HepG2 (cell line): ENCODE measurements around the gene PDGFRB. TPM values are rescaled to one million over a fixed set of nuclear protein-coding genes. Genes with fewer than 3 reads are reported as not detected.
A peak's percentile ranks its signal among the peaks of the same experiment; 100 is the strongest.

Experiments
- ATAC-seq: fragments of 200-7000 bp; cut with Tn5 transposase; 3 replicates; pipeline ENCODE4 v1.9.1; 2020; ENCODE audit warnings: mild to moderate bottlenecking, moderate library complexity
- BruUV-seq: library from RNA; stranded (reverse); fragments of 400-500 nt; replicated peaks from 2 replicates; lab custom pipeline; 2021; lab: Mats Ljungman, UMichigan
- CTCF ChIA-PET: fragments of 300-600 bp; formaldehyde crosslinking; extraction: SDS; loops from one replicate; lab custom pipeline; 2021; ENCODE audit warnings: low total read pairs, inconsistent platforms, low intra/inter-chr PET ratio; lab: Yijun Ruan, JAX
- POLR2A ChIA-PET: fragments of 350-600 bp; sonication (Branson Sonifier 250); formaldehyde crosslinking; loops from one replicate; lab custom pipeline; 2020; ENCODE audit warnings: antibody characterized with exemption, inconsistent platforms; lab: Yijun Ruan, JAX
- DNase-seq: peaks from one replicate; pipeline ENCODE4 v3.0.0-alpha.2; 2015; ENCODE audit warnings: low spot score
- FAIRE-seq: peaks from 3 replicates; lab custom pipeline; 2011; peaks lifted over from hg19 to GRCh38; lab: Jason Lieb, UNC
- H2AFZ ChIP-seq: one replicate; pipeline ENCODE4 v1.6.1; 2011; ENCODE audit warnings: low read length, inconsistent platforms
- H3K27ac ChIP-seq: fragments of 300-600 bp; 3 replicates; pipeline ENCODE4 v1.8.0; 2011; ENCODE audit warnings: mixed run types, mild to moderate bottlenecking, mixed read lengths, low read length, inconsistent platforms; ENCODE audit not compliant: insufficient read depth; ENCODE audit errors: extremely low read length
- H3K27me3 ChIP-seq, 2 experiments: fragments of 200-600 bp in 1 of 2; 2 replicates in 1 of 2; 3 replicates in 1 of 2; pipeline versions ENCODE4 v1.6.0 to v1.8.0; 2011; ENCODE audit warnings: low read length in 2 of 2, mild to moderate bottlenecking in 2 of 2, moderate library complexity in 2 of 2, inconsistent platforms in 1 of 2; ENCODE audit not compliant: insufficient read depth in 2 of 2, control insufficient read depth in 1 of 2
- H3K36me3 ChIP-seq, 2 experiments: fragments of 200-600 bp in 1 of 2; replicated peaks in 1 of 2; 2 replicates in 1 of 2; 3 replicates in 1 of 2; pipeline versions ENCODE4 v1.5.1 to v1.8.0; 2011; ENCODE audit warnings: low read length in 2 of 2, inconsistent platforms in 1 of 2; ENCODE audit not compliant: insufficient read depth in 2 of 2, control insufficient read depth in 1 of 2
- H3K4me1 ChIP-seq: 2 replicates; pipeline ENCODE4 v1.5.1; 2012; ENCODE audit warnings: low read length, inconsistent platforms; ENCODE audit not compliant: insufficient read depth
- H3K4me2 ChIP-seq: 2 replicates; pipeline ENCODE4 v1.6.0; 2011; ENCODE audit warnings: low read depth, low read length, inconsistent platforms
- H3K4me3 ChIP-seq, 3 experiments: fragments of 200-600 bp in 1 of 3; sonication (generic), shearing (Covaris generic) in 1 of 3; replicated peaks in 1 of 3; 2 replicates each; pipeline ENCODE4 v1.5.1; 2011 to 2016; ENCODE audit warnings: low read length in 3 of 3, inconsistent platforms in 2 of 3, low read depth in 2 of 3, mild to moderate bottlenecking in 2 of 3, control low read depth in 1 of 3, mixed read lengths in 1 of 3; ENCODE audit not compliant: insufficient read depth in 1 of 3
- H3K79me2 ChIP-seq: one replicate; pipeline ENCODE4 v1.6.1; 2011; ENCODE audit warnings: low read length, inconsistent platforms; ENCODE audit not compliant: insufficient read depth
- H3K9ac ChIP-seq: 2 replicates; pipeline ENCODE4 v1.6.0; 2011; ENCODE audit warnings: mild to moderate bottlenecking, low read depth, low read length, inconsistent platforms; ENCODE audit not compliant: insufficient read depth
- H3K9me3 ChIP-seq: 2 replicates; pipeline ENCODE4 v1.5.1; 2012; ENCODE audit warnings: mild to moderate bottlenecking, low read length
- H4K20me1 ChIP-seq: 2 replicates; pipeline ENCODE4 v1.6.0; 2011; ENCODE audit warnings: inconsistent platforms, mild to moderate bottlenecking, low read length, moderate library complexity; ENCODE audit not compliant: insufficient read depth
- ATM ChIP-seq: fragments of 450-650 bp; IDR thresholded peaks from 2 replicates; pipeline ENCODE4 v1.7.1; 2017; ENCODE audit warnings: mild to moderate bottlenecking, borderline replicate concordance
- CCDC6 ChIP-seq: sonication (generic); formaldehyde crosslinking; IDR thresholded peaks from 2 replicates; pipeline ENCODE4 v1.8.1; 2022; ENCODE audit warnings: mild to moderate bottlenecking, missing genetic modification reagents, moderate library complexity
- CREB1 ChIP-seq, 2 experiments: fragments of 450-650 bp in 1 of 2; IDR thresholded peaks; 2 replicates each; pipeline ENCODE4 v1.6.1; 2016 to 2017; ENCODE audit warnings: control low read depth in 1 of 2, mild to moderate bottlenecking in 1 of 2, missing compliant biosample characterization in 1 of 2, missing genetic modification characterization in 1 of 2
- JARID2 ChIP-seq: sonication (generic); formaldehyde crosslinking; IDR thresholded peaks from 2 replicates; pipeline ENCODE4 v1.8.1; 2023; ENCODE audit warnings: missing genetic modification reagents, inconsistent platforms; ENCODE audit not compliant: insufficient replicate concordance
- KDM6A ChIP-seq: IDR thresholded peaks from 2 replicates; pipeline ENCODE4 v1.6.1; 2016; ENCODE audit warnings: low read depth
- MEIS1 ChIP-seq: sonication (generic); formaldehyde crosslinking; IDR thresholded peaks from 2 replicates; pipeline ENCODE4 v1.9.0; 2021; ENCODE audit warnings: mild to moderate bottlenecking, missing genetic modification reagents, moderate library complexity, borderline replicate concordance
- MXD1 ChIP-seq: sonication (generic); formaldehyde crosslinking; IDR thresholded peaks from 2 replicates; pipeline ENCODE4 v1.4.0; 2020; ENCODE audit warnings: mild to moderate bottlenecking, missing genetic modification reagents
- TBX3 ChIP-seq: fragments of 450-650 bp; IDR thresholded peaks from 2 replicates; pipeline ENCODE4 v1.6.1; 2017; ENCODE audit warnings: antibody characterized with exemption, mild to moderate bottlenecking, inconsistent platforms, borderline replicate concordance
- THAP9 ChIP-seq: sonication (generic); formaldehyde crosslinking; IDR thresholded peaks from 2 replicates; pipeline ENCODE4; 2020; ENCODE audit warnings: missing genetic modification reagents, mild to moderate bottlenecking, borderline replicate concordance
- ZBTB3 ChIP-seq: sonication (generic); formaldehyde crosslinking; IDR thresholded peaks from 2 replicates; pipeline ENCODE4 v1.4.0; 2020; ENCODE audit warnings: low read depth, mild to moderate bottlenecking, moderate library complexity, missing genetic modification reagents, borderline replicate concordance
- ZMYM3 ChIP-seq: sonication (generic); formaldehyde crosslinking; IDR thresholded peaks from 2 replicates; pipeline ENCODE4 v1.5.1; 2020; ENCODE audit warnings: mild to moderate bottlenecking, missing genetic modification reagents
- ZNF275 ChIP-seq: sonication (generic); formaldehyde crosslinking; IDR thresholded peaks from 2 replicates; pipeline ENCODE4 v1.8.0; 2022; ENCODE audit warnings: missing genetic modification reagents, mild to moderate bottlenecking, inconsistent platforms, borderline replicate concordance
- ZNF652 ChIP-seq: IDR thresholded peaks from 2 replicates; pipeline ENCODE4 v1.6.1; 2016; ENCODE audit warnings: low read depth, borderline replicate concordance
- ZNF768 ChIP-seq: sonication (generic); formaldehyde crosslinking; IDR thresholded peaks from 2 replicates; pipeline ENCODE4 v1.4.0; 2020; ENCODE audit warnings: missing genetic modification reagents
- ZNF788 ChIP-seq: sonication (generic); formaldehyde crosslinking; IDR thresholded peaks from 2 replicates; pipeline ENCODE4 v1.5.0; 2020; ENCODE audit warnings: mild to moderate bottlenecking, missing genetic modification reagents, borderline replicate concordance
- WGBS: methylation state at CpG from one replicate; pipeline ENCODE4 v1.1.6; 2017; ENCODE audit warnings: low lambda C conversion rate; 5-methylcytosine and 5-hydroxymethylcytosine counted together
- in situ Hi-C: cut with HindIII; loops from 2 replicates; pipeline ENCODE4 v1.10.0; 2017; ENCODE audit warnings: low pct_unique_long_range_greater_than_20kb; ENCODE audit not compliant: extremely low pct_ligation_motif_present
- intact Hi-C: fragments of 100-400 bp; cut with micrococcal nuclease; formaldehyde crosslinking; loops from one replicate; pipeline ENCODE4 v1.10.0; 2022; ENCODE audit not compliant: unreplicated experiment
- polyA plus RNA-seq, 8 experiments: library from polyadenylated mRNA; depleted of rRNA in 3 of 8; stranded (reverse) in 7 of 8; unstranded in 1 of 8; fragments of >200 nt; fragmentation: Illumina TruSeq in 4 of 8; extraction: Trizol in 4 of 8; gene quantifications; 2 replicates each; pipeline versions ENCODE4 v1.2.1 to v1.2.3, GENCODE V29; 2011 to 2016; ENCODE audit warnings: low read depth in 4 of 8, missing spikeins in 1 of 8, mixed read lengths in 1 of 8; ENCODE audit not compliant: insufficient read depth in 1 of 8
- total RNA-seq, 5 experiments: library from RNA; depleted of rRNA; stranded (reverse); fragments of >200 nt; fragmentation: Illumina TruSeq; extraction: Trizol; gene quantifications; 2 replicates each; pipeline ENCODE4 v1.2.3, GENCODE V29; 2016; ENCODE audit warnings: low read depth in 1 of 5

The PDGFRB gene
- total and polyA plus RNA-seq, 2 of the 13 experiments (the other 11 are each of a cell fraction or from before 2014, with no cell fraction given) = 4.0 to 21.0 TPM

GRCh38 chr5:150152636-150153462, 2.8 kb downstream of the PDGFRB start:
- peaks cover 2 to 35% of the 10 kb centered on the region in 2 experiments; a peak in 3 of 5 replicates for H3K27me3 ChIP-seq
- TF ChIP-seq ZNF652 (CRISPR knock-in tag) = no peak
- 0 out of 2 replicates have a peak, but pooled peaks have one; percentile 11 for TF ChIP-seq ZMYM3 (CRISPR knock-in tag)
- TF ChIP-seq ZNF768 (CRISPR knock-in tag) = peak; percentile 82
- TF ChIP-seq CCDC6 (CRISPR knock-in tag) = 0 out of 2 replicates have a peak, but pooled peaks have one; percentile 31
- no peak for TF ChIP-seq CREB1 (IDR thresholded peaks at IDR 0.05)
- TF ChIP-seq CREB1 (CRISPR knock-in tag; IDR thresholded peaks at IDR 0.05) = no peak
- TF ChIP-seq JARID2 (CRISPR knock-in tag) = no peak
- no peak for TF ChIP-seq ZBTB3 (CRISPR knock-in tag)
- TF ChIP-seq ZNF275 (CRISPR knock-in tag) = no peak
- no peak for TF ChIP-seq ZNF788
- no peak for TF ChIP-seq MXD1 (CRISPR knock-in tag)
- TF ChIP-seq MEIS1 (CRISPR knock-in tag) = no peak
- no peak for TF ChIP-seq THAP9
- TF ChIP-seq ATM = no peak
- no peak for TF ChIP-seq KDM6A (CRISPR knock-in tag)
- no peak for TF ChIP-seq TBX3
- H2AFZ ChIP-seq = no peak overlapping the region
- no peak overlapping the region for H3K4me3 ChIP-seq
- no TSS peak for BruUV-seq
- H3K9me3 ChIP-seq = no peaks in the 10 kb centered on the region
- in situ Hi-C loops (no loop called here), intact Hi-C loops (no loop called here)
- no peaks in the 10 kb centered on the region for H3K79me2 ChIP-seq
- FAIRE-seq = no peak
- ChIA-PET CTCF (no interaction called here), POLR2A (interaction anchor here (5.2 kb wide), 1 partner anchor 15 kb away, joined by 31 read pairs; no protein-coding TSS in a partner anchor)
- no peak overlapping the region; the same call in 1 of the 2 replicates for H3K4me2 ChIP-seq
- H3K4me1 ChIP-seq = peaks cover 54% of the 10 kb centered on the region
- 15% methylated on average over 5 of the region's 12 CpGs for WGBS
- H3K9ac ChIP-seq = no peak overlapping the region
- peak; percentile 12 for ATAC-seq
- H4K20me1 ChIP-seq = no peaks in the 10 kb centered on the region
- no peaks in the 10 kb centered on the region for H3K36me3 ChIP-seq
- H3K27ac ChIP-seq = no peak overlapping the region
- DNase-seq = no peak
